GM19452 (cell line): ENCODE data around the gene HYOU1.
"Not testable (repeated sequence)": the region's sequence is repeated elsewhere in the genome, so short reads cannot be mapped to it uniquely, and the experiment has no call there.

Experiments used
- ATAC-seq: cut with Tn5 transposase; IDR thresholded peaks from one replicate; pipeline ENCODE4 v1.9.1; 2021; ENCODE audit not compliant: unreplicated experiment

HYOU1 gene

GRCh38 chr11:119024430-119025098, 32.4 kb downstream of the HYOU1 start:
- ATAC-seq, result no peak

- ATAC-seq, result no peak
These were observed 33.3 kb downstream of the HYOU1 start for GRCh38 chr11:119023741-119024140.

GRCh38 chr11:119021631-119022030, 35.4 kb downstream of the HYOU1 start:
- no peak for ATAC-seq

- ATAC-seq, result no peak
These were observed 37.0 kb downstream of the HYOU1 start for GRCh38 chr11:119019996-119020395.

- ATAC-seq, result peak; percentile 82
These were observed 38.7 kb downstream of the HYOU1 start, which contains the start of the genes RPS25 and TRAPPC4 for GRCh38 chr11:119018074-119018938. TSS of gene RPS25 (minus strand) at chr11:119018343. CDS start at chr11:119018284, 59 bp downstream. TSS of gene TRAPPC4 (plus strand) at chr11:119018766. CDS start at chr11:119018796, 30 bp downstream.

- not testable (repeated sequence) for ATAC-seq
These were observed 39.6 kb downstream of the HYOU1 start for GRCh38 chr11:119017377-119017776.

GRCh38 chr11:119016216-119017009, 40.6 kb downstream of the HYOU1 start:
- ATAC-seq, result no peak

GRCh38 chr11:119015054-119015611, 41.9 kb downstream of the HYOU1 start:
- no peak for ATAC-seq

- ATAC-seq, result no peak
These were observed 42.6 kb downstream of the HYOU1 start for GRCh38 chr11:119014209-119014924.

GRCh38 chr11:119012629-119013170, 44.3 kb downstream of the HYOU1 start:
- no peak for ATAC-seq

- ATAC-seq, result no peak
These were observed 45.4 kb downstream of the HYOU1 start for GRCh38 chr11:119011476-119012053.

GRCh38 chr11:119006656-119007055, 50.3 kb downstream of the HYOU1 start:
- no peak for ATAC-seq

GRCh38 chr11:119000906-119001305, 56.1 kb downstream of the HYOU1 start:
- ATAC-seq, result no peak

- ATAC-seq, result no peak
These were observed 58.2 kb downstream of the HYOU1 start for GRCh38 chr11:118998822-118999221.

- no peak for ATAC-seq
These were observed 58.7 kb downstream of the HYOU1 start for GRCh38 chr11:118998388-118998717.

- ATAC-seq, result peak; percentile 89
These were observed 59.2 kb downstream of the HYOU1 start, which contains the start of gene CENATAC for GRCh38 chr11:118997627-118998387. TSS of gene CENATAC (plus strand) at chr11:118998138. CDS start at chr11:118998198, 60 bp downstream.

GRCh38 chr11:118996926-118997626, 59.9 kb downstream of the HYOU1 start:
- no peak for ATAC-seq
